Left forelimb (tissue), 1 donor: ENCODE data around the gene KCNQ1.

ENCODE experiments used
- DNase-seq: peaks from one replicate; pipeline ENCODE4 v3.0.0-alpha.2; 2018; ENCODE audit warnings: low spot score

Gene KCNQ1

GRCh38 chr11:2747248-2748027 is 302.6 kb downstream of the KCNQ1 start:
- no peak for DNase-seq

- no peak for DNase-seq
Measured at GRCh38 chr11:2748061-2748813, 303.4 kb downstream of the KCNQ1 start.

- no peak for DNase-seq
Measured at GRCh38 chr11:2748814-2749554, 304.2 kb downstream of the KCNQ1 start.

- DNase-seq, result no peak
Measured at GRCh38 chr11:2750101-2750681, 305.4 kb downstream of the KCNQ1 start.

GRCh38 chr11:2750682-2751522 is 306.1 kb downstream of the KCNQ1 start:
- DNase-seq, result no peak

GRCh38 chr11:2751523-2752203 is 306.9 kb downstream of the KCNQ1 start:
- no peak for DNase-seq

GRCh38 chr11:2752204-2752770 is 307.5 kb downstream of the KCNQ1 start:
- DNase-seq, result no peak

- DNase-seq, result no peak
Measured at GRCh38 chr11:2752923-2753322, 308.1 kb downstream of the KCNQ1 start.

GRCh38 chr11:2754008-2754407 is 309.2 kb downstream of the KCNQ1 start:
- no peak for DNase-seq

- DNase-seq, result no peak
Measured at GRCh38 chr11:2755071-2755470, 310.3 kb downstream of the KCNQ1 start.

- peak; percentile 20 for DNase-seq
Measured at GRCh38 chr11:2758751-2759150, 313.9 kb downstream of the KCNQ1 start.

- peak; percentile 59 for DNase-seq
Measured at GRCh38 chr11:2759228-2760195, 314.7 kb downstream of the KCNQ1 start.

GRCh38 chr11:2760196-2760871 is 315.5 kb downstream of the KCNQ1 start:
- DNase-seq, result peak; percentile 49

- DNase-seq, result peak; percentile 63
Measured at GRCh38 chr11:2761131-2762030, 316.6 kb downstream of the KCNQ1 start.

GRCh38 chr11:2762031-2762380 is 317.2 kb downstream of the KCNQ1 start:
- DNase-seq, result no peak

- peak; percentile 58 for DNase-seq
Measured at GRCh38 chr11:2762451-2762850, 317.6 kb downstream of the KCNQ1 start.

GRCh38 chr11:2763984-2764383 is 319.2 kb downstream of the KCNQ1 start:
- DNase-seq, result no peak

- no peak for DNase-seq
Measured at GRCh38 chr11:2765491-2765890, 320.7 kb downstream of the KCNQ1 start.
